CD1c-positive myeloid dendritic cell (primary cell): ENCODE data around the gene ABCF2.

Experiments
- DNase-seq: peaks from one replicate; pipeline ENCODE4 v3.0.0-alpha.2; 2016; ENCODE audit errors: extremely low spot score

The ABCF2 gene

DNA sequence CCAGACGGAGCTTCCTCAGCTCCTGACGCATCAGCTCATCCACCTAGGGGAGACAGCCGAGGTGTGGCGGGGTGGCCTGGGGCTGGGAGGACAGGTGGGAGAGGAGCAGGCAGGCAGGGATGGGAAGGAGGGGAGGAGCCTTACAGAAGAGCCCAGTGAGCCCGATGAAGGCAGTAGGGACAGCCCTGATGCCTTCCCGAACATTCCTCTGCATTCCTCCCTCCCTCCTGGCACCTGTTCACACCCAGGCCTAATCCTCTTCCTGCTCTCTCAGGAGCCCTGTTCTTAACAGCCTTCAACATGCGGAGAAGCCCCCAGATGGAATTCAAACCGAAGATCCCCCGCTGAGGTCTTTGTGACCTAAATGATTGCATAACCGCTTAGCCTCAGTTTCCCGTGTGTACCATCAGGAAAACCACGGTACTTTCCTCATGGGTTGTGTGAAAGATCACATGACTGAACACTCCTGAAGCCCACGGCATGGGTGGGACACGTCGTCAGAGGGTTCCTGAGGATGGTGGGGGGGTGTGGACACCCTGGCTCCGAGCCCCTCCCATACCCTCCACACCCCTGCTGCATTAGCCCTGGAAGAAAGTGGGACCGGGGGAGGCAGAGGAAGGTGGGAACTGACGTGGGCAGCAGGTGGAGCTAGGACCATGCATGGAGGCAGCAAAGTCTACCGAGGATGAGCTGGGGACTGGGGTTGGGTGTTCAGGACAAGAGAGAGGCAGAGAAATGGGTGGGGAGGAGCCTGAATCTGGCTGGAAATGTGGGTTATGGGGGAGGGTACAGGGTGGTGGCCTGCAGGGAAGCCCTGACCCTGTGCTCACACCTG is 31.2 kb downstream of the ABCF2 start:
- DNase-seq: no peak

DNA sequence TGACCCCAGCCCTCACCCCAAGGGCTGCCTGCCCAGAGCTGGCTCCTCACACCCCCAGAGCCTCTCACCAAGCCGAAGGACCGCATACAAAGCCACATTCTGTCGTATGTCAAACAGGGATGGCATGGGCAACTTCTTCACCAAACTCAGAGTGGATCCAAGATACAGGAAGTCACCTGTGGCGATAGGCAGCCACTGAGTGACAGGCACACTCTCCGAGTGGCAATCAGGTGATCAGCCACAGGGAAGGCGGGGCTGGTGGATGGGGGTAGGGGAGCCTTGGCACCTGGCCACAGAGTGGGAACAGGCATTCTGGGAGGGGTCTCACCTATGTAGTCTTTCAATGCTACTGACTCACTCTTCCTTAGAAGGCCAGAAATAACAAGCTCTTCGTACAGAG is 32.8 kb downstream of the ABCF2 start:
- DNase-seq: no peak

DNA sequence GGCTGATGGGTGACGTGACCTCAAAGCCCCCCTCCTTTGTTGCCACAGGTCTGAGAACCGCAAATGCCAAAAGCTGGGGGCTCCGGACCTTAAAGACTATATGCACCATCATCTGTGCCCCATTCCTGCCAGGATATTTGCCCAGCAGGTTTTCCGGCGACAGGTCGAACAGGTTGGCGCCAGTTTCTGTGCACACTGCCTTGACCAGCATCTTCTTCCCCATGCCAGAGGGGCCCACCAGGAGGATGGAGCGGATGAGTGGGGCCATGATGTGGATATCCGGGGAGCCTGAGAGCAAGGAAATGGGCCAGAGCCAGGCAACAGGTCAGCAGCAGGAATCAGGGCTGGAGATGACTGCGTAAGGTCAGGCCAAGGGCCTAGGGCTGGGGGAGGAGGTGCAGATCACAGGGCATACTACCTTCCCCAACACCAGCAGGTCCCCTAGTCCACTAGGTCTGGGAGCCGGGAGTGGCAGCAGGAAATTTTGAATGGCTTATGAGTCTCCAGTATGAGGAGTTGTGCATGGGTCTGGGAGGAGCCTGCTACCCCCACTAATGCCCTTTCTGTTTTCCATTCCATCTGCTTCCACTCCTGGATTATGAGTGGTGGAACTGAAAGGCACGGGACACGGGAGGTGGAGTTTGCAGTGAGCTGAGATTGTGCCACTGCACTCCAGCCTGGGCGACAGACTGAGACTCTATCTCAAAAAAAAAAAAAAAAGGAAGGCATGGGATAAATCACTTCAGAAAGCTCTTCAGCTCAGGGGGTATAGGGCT is 33.6 kb downstream of the ABCF2 start:
- no peak for DNase-seq

GRCh38 chr7:151192002-151192539 is 34.9 kb downstream of the ABCF2 start:
- no peak for DNase-seq

DNA sequence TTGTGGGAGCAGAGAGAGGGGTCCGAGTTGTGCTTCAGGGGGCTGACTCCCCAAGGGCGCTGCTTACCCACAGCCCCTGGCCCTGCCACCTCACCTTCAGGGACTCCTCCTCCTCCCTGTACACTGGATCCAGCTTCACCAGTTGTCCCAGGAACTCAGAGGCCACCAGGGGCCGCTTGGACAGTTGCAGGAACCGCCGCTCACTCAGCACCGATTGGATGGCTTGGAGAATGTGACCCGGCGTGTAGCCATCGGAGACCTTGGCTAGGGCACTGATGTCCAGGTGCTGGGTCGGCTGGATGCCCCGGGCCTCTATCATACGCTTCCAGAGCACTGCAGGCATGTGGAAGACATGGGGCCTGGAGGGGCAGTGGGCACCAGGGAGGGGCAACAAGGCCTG is 35.5 kb downstream of the ABCF2 start:
- DNase-seq: no peak

GRCh38 chr7:151189038-151189437 is 38.0 kb downstream of the ABCF2 start:
- no peak for DNase-seq

GRCh38 chr7:151188252-151188542 is 38.8 kb downstream of the ABCF2 start:
- no peak for DNase-seq

DNA sequence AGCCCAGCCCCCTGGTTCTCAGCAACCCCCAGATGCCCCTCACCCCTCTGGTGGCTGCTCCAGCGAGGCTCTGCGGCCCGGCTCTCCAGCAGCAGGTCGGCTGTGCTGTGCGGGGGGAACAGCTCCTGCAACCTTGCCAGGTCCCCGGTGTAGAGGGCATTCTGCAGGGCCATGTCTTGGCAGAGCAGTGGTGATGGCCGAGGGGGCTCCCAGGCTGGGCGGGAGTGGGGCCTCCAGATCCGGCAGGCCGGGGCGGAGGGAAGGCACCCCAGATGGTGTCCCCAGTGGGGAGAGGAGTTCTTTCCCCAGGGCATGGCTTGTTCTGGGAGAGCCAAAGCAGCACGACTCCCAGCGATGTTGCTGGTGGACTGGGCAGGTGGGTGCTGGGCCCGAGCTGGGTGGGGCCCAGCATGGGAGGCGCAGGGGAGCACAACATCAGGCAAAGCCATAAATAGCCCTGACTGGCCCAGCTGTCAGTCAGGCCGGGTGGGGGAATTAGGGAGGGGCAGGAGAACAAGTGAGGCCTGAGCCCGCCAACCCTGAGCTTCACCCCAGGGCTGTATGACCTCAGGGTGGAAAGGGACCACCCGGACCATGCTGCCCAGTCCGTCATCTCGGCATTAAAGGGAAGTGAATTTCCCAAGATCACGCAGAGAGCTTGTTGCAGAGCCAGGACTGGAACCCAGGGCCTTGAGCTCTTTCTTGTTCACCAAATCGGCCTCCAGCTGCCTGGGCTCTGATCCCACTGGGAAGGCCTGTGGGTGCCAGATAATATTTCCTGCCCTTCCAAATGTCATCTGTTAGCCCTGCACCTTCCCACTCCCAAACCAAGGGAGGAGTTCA is 39.4 kb downstream of the ABCF2 start:
- no peak for DNase-seq

DNA sequence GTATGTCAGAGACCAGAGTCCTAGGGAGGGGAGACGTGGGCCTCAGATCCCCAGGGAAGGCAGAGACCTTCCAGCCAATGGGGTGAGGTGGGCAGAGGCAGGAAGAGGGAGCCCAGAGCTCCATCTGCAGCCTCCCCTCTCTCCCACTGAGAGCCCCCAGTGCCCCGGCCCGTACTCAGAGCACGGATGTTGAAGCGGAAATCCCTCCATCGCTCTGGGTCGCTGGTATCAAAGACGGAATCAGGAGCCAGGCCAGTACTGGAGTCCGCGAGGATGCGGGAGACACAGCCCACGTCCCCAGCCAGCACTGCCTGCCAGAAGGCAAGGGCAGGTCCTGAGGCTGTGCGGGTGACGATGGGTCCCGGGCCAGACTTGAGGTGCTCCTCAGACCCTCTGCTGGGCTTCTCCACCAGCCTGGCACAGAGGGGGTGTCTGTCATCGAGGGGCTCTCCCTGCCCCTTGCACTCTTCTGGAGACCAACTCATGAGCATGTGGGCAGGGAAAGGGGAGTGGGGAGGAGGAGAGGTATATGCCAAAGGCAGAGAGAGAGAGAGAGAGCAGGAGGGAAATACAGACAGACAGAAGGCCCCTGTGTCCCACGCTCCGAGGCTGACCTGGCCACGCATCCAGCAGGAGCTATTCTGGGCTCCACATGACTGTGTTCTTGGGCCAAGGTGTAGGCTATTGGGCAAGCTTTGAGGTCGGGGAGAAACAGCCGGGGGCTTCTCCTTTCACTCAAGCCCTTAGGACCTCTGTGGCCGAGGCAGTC is 40.2 kb downstream of the ABCF2 start, which contains the start of gene ASB10:
ASB10 (minus strand) TSS at position 611 of the 769 bp plus-strand sequence; CDS start at position 491, 120 bp downstream.
- DNase-seq: no peak

GRCh38 chr7:151185762-151186639 is 41.0 kb downstream of the ABCF2 start:
- no peak for DNase-seq

DNA sequence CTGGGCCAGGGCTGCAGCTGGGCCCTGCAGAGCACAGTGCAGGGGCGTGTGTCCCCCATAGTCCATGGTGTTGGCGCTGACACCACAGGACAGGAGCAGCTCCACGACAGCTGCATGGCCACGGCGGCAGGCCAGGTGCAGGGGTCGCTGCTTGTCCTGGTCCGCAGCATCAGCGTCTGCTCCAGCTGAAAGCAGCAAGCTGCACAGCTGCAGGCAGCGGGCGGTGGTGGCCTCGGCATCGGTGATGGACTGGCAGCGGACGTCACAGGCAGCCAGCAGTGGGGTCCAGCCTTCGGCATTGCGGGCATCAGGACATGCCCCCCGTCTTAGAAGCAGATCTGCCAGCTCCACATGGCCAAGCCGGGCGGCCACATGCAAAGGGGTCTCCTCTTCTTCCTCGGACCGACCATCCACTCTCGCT is 46.0 kb downstream of the ABCF2 start:
- no peak for DNase-seq

GRCh38 chr7:151179946-151180345 is 47.1 kb downstream of the ABCF2 start:
- no peak for DNase-seq

- DNase-seq: no peak
These were observed 47.6 kb downstream of the ABCF2 start for GRCh38 chr7:151179287-151179860.

GRCh38 chr7:151178831-151179230 is 48.2 kb downstream of the ABCF2 start:
- no peak for DNase-seq

DNA sequence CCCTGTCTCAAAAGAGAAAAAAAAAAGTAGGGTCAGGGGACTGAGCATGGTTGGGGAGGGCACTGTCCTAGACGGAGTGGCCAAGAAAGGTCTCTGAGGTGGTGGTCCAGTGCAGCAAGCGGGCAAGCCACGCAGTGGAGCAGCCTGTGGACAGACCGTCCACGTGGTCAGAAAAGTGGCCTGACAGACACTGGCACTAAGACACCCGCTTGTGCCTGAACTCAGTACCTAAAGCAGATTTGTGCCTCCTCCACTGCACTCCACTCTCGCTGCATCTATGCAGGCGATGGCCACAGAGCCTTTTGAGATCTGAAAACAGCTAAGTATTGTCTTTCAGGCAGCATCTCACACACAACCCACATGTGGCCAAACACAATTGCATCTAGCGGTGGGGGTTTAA is 48.8 kb downstream of the ABCF2 start:
- DNase-seq: no peak

DNA sequence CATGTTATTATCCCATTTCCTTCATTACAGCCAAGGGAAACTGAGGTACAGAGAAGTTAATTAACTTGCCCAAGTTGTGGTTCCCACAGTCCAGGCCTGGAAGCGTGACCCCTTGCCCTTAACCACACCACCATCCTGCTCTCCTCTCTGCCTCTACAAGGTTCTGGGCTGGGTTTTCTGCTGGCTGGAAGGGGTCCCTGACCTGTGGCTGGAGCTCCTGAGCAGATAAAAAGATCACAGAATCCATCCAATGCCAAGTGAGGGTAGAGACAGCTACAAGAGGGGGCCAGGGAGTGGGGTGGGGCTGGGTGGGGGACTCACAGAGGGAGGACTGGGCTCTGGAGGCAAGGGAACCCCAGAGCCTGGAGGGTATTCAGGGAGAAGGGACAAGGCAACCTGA is 49.7 kb downstream of the ABCF2 start:
- DNase-seq: no peak

DNA sequence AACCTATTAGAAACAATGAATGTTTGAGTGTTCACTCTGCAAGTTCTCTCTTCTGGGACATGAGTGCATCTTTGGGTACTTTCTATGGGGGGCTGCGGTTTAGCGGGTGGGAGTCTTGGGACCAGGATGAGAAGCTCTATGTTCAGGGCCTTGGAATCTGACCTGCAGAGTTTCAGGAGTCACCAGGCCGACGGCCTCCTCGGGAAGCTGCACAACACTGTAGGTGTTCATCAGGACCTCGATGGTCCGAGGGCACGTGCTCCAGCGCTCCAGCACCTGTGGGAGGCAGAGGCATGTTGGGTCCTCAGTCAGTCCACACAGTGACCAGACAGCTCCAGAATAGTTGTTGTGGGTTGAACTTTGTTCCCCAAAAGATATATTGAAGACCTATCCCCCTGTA is 50.6 kb downstream of the ABCF2 start:
- no peak for DNase-seq

DNA sequence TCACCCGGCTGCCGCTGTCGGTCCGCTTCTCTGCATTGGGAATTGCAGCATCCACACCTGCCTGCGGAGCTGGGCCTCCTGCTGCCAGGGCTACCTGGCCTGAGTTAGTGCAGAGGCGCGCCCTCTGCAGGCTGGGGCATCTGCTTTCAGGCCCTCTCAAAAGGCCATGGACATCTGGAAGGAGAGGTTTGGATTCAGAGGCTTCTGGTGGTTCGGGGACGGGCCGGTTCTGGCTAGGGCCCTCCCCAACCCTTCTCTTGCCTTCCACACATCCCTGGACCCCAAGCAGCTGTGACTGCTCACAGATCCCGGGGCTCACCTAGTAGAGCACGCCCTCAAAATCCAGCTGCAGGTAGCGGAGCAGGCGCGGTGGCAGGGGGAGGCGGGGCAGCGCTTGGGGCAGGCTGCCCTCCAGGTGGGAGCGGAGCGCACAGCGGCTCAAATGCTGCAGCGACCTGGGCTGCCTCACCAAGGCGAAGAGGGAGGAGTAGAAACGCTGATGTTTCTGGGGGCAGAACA is 51.2 kb downstream of the ABCF2 start:
- no peak for DNase-seq

DNA sequence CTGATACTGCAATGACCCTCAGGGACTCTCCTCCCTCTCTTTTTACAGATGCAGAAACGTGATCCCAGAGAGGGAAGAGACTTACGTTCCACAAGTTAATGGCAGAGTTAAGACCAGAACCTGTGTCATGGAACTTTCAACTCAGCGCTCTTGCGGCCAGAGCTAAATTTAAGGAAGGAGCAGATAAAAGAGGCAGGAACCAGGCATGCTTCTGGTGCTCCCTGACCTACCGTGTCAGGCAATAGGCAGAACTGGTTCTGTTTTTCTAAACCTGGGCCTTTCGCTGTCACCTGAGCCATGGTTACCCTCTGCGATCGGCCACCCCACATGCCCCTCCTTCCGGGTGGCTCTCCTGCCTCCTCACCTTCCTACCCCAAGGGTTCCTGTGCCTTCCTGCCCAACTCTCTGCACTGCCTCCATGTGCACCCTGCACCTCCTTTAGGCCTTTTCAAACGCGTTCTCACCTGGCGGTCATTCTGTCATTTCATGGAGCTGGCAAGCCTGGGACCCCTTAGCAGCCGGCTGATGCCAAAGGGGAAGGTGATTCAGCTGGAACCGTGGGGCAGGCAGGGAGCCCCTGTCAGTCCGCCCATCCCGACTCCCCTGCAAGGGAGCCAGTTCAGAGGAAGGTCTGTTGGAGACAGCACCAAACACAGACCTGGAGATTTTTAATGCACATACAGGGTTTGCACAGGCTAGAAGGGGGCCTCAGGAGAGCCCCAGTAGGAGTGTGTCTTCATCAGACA is 51.8 kb downstream of the ABCF2 start:
- no peak for DNase-seq
